ENCODE results near the gene UBQLN4. TPM values are rescaled to one million over a fixed set of nuclear protein-coding genes. Genes with fewer than 3 reads are reported as not detected.

Gene UBQLN4
- total RNA-seq, 3 donors from 2014 or later (not counting 1 experiment from before 2014, with no cell fraction given): 14.4 to 23.5 (median 23.5) TPM

- Mint-ChIP-seq H3K4me1 (peaks cover 20 to 57% of the 10 kb centered on the region in 2 donors), H3K9me3 (no peaks in the 10 kb centered on the region), H3K36me3 (no peaks in the 10 kb centered on the region), H3K27ac (peak overlapping the region in 1 of 2 donors; percentile 99), H3K27me3 (ENCODE audit: low read depth in 2 of 2) (peaks cover 7 to 11% of the 10 kb centered on the region in 2 donors), H3K4me3 (no peak overlapping the region)
- Histone ChIP-seq H3K4me1 (ENCODE audit: control insufficient read depth, insufficient read depth, low read length) (peaks cover 48% of the 10 kb centered on the region), H3K27me3 (ENCODE audit: control insufficient read depth, insufficient read depth, low read length) (no peaks in the 10 kb centered on the region), H3K9me3 (ENCODE audit: control insufficient read depth, insufficient read depth, low read length) (no peaks in the 10 kb centered on the region), H3K4me3 (ENCODE audit: low read length) (no peak overlapping the region), H3K36me3 (ENCODE audit: control insufficient read depth, insufficient read depth, low read length) (no peaks in the 10 kb centered on the region), H3K27ac (ENCODE audit: low read length) (no peak overlapping the region)
- peak in 1 of 2 donors; percentile 45 for DNase-seq
- no peak for ATAC-seq
- TF ChIP-seq CTCF (IDR thresholded peaks at IDR 0.05): no peak
- intact Hi-C loops (cut with micrococcal nuclease): no loop called here
- WGBS (ENCODE audit: insufficient coverage): 73% methylated on average over 3 of the region's 4 CpGs
These were observed 46.8 kb upstream of the UBQLN4 start for GRCh38 chr1:156100205-156100995.

DNA sequence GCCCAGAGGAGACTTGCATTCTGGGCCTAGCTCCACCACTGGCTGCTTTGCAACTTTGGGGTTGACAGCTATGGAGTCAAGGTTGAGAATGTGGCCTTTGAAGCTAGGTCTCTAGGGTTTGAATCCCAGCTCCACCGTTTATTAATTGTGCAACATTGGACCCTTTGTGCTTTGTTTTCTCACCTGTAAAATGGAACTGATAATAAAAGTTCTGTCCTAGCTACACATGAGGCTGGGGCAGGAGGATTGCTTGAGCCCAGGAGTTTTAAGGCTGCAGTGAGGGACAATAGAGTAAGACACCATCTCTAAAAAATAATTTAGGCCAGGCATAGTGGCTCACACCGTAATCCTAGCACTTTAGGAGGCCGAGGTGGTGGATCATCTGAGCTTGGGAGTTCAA lies 45.7 kb upstream of the UBQLN4 start:
- ATAC-seq: no peak
- no peaks in the 10 kb centered on the region for H3K9me3 ChIP-seq (ENCODE audit: control insufficient read depth, insufficient read depth, low read length)
- intact Hi-C loops (cut with micrococcal nuclease): no loop called here
- H3K36me3 Mint-ChIP-seq: no peaks in the 10 kb centered on the region
- no peaks in the 10 kb centered on the region for H3K36me3 ChIP-seq (ENCODE audit: control insufficient read depth, insufficient read depth, low read length)
- H3K9me3 Mint-ChIP-seq: no peaks in the 10 kb centered on the region
- H3K27ac ChIP-seq (ENCODE audit: low read length): no peak overlapping the region
- TF ChIP-seq CTCF (IDR thresholded peaks at IDR 0.05): no peak
- H3K4me3 ChIP-seq (ENCODE audit: low read length): no peak overlapping the region
- H3K27me3 ChIP-seq (ENCODE audit: control insufficient read depth, insufficient read depth, low read length): no peaks in the 10 kb centered on the region
- WGBS (ENCODE audit: insufficient coverage): 94% methylated on average over 3 of the region's 3 CpGs
- DNase-seq: no peak
- peak overlapping the region in 1 of 2 donors; percentile 99 for H3K27ac Mint-ChIP-seq
- peaks cover 16 to 51% of the 10 kb centered on the region in 2 donors for H3K4me1 Mint-ChIP-seq
- H3K27me3 Mint-ChIP-seq (ENCODE audit: low read depth in 2 of 2): peaks cover 7 to 11% of the 10 kb centered on the region in 2 donors
- no peak overlapping the region for H3K4me3 Mint-ChIP-seq
- H3K4me1 ChIP-seq (ENCODE audit: control insufficient read depth, insufficient read depth, low read length): peaks cover 37% of the 10 kb centered on the region

DNA sequence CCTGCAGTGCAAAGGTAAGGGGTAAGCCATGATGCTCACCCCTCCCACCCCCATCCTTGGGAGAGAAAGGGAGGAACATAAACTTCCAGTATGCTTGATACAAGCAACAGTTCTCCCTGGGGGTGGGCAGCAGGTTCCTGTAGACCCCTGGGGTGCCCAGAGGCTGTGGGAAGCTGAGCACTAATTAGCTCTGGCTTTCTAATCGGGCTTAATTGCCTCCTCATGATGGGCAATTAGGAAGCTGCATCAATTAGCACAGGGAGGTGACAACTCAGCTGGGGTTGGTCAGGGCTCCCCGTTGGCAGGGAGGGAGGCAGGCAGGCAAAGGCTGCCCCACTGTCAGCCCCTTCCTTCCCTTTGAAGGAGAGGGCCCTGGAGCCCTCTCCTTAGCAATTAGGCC lies 45.2 kb upstream of the UBQLN4 start:
- Mint-ChIP-seq H3K4me3 (no peak overlapping the region), H3K9me3 (no peaks in the 10 kb centered on the region), H3K36me3 (no peaks in the 10 kb centered on the region), H3K27ac (peak overlapping the region in 1 of 2 donors; percentile 99), H3K4me1 (peaks cover 15 to 46% of the 10 kb centered on the region in 2 donors), H3K27me3 (ENCODE audit: low read depth in 2 of 2) (peaks cover 7 to 12% of the 10 kb centered on the region in 2 donors)
- no peak for DNase-seq
- no peak for ATAC-seq
- no peak for TF ChIP-seq CTCF (IDR thresholded peaks at IDR 0.05)
- H3K4me1 ChIP-seq (ENCODE audit: control insufficient read depth, insufficient read depth, low read length): peaks cover 32% of the 10 kb centered on the region
- H3K4me3 ChIP-seq (ENCODE audit: low read length): no peak overlapping the region
- intact Hi-C loops (cut with micrococcal nuclease): no loop called here
- H3K27me3 ChIP-seq (ENCODE audit: control insufficient read depth, insufficient read depth, low read length): no peaks in the 10 kb centered on the region
- WGBS (ENCODE audit: insufficient coverage): 79% methylated on average over 2 of the region's 2 CpGs
- H3K9me3 ChIP-seq (ENCODE audit: control insufficient read depth, insufficient read depth, low read length): no peaks in the 10 kb centered on the region
- no peak overlapping the region for H3K27ac ChIP-seq (ENCODE audit: low read length)
- no peaks in the 10 kb centered on the region for H3K36me3 ChIP-seq (ENCODE audit: control insufficient read depth, insufficient read depth, low read length)

Measured in natural killer cell (primary cell).